Skeletal muscle satellite cell (primary cell): ENCODE data around the gene CPE.

Experiments
- H3K27me3 ChIP-seq: 2 replicates; pipeline ENCODE4 v1.7.0; 2013; ENCODE audit warnings: low read length; ENCODE audit not compliant: control insufficient read depth, insufficient read depth
- H3K36me3 ChIP-seq: 2 replicates; pipeline ENCODE4 v1.7.0; 2013; ENCODE audit warnings: mild to moderate bottlenecking, control low read depth, low read length; ENCODE audit not compliant: insufficient read depth
- H3K4me1 ChIP-seq: 2 replicates; pipeline ENCODE4 v1.7.0; 2013; ENCODE audit warnings: low read length; ENCODE audit not compliant: control insufficient read depth, insufficient read depth
- H3K4me2 ChIP-seq: 2 replicates; pipeline ENCODE4 v1.7.0; 2013; ENCODE audit warnings: mild to moderate bottlenecking, low read length
- H3K4me3 ChIP-seq: 2 replicates; pipeline ENCODE4 v1.7.0; 2013; ENCODE audit warnings: low read length
- H3K9ac ChIP-seq: 2 replicates; pipeline ENCODE4 v1.7.0; 2013; ENCODE audit warnings: mild to moderate bottlenecking, low read depth, low read length, moderate library complexity
- H3K9me3 ChIP-seq: replicated peaks from 2 replicates; pipeline ENCODE4 v1.7.0; 2013; ENCODE audit warnings: mild to moderate bottlenecking, control low read depth, low read length

Gene CPE

GRCh38 chr4:165345666-165346417 lies 33.0 kb upstream of the CPE start:
- no peaks in the 10 kb centered on the region for H3K27me3 ChIP-seq
- H3K9ac ChIP-seq: no peak overlapping the region
- no peaks in the 10 kb centered on the region for H3K9me3 ChIP-seq
- H3K36me3 ChIP-seq: peaks cover 18% of the 10 kb centered on the region
- H3K4me2 ChIP-seq: no peak overlapping the region
- H3K4me1 ChIP-seq: no peaks in the 10 kb centered on the region
- H3K4me3 ChIP-seq: no peak overlapping the region

- no peak overlapping the region for H3K4me3 ChIP-seq
Observed at GRCh38 chr4:165347647-165348569, 30.9 kb upstream of the CPE start.

GRCh38 chr4:165351359-165352130 lies 27.3 kb upstream of the CPE start:
- H3K4me2 ChIP-seq: no peak overlapping the region
- no peak overlapping the region for H3K4me3 ChIP-seq
- H3K36me3 ChIP-seq: no peaks in the 10 kb centered on the region
- H3K4me1 ChIP-seq: no peaks in the 10 kb centered on the region
- no peaks in the 10 kb centered on the region for H3K9me3 ChIP-seq
- no peaks in the 10 kb centered on the region for H3K27me3 ChIP-seq
- no peak overlapping the region for H3K9ac ChIP-seq

More at GRCh38 chr4:165347647-165348569, 30.9 kb upstream of the CPE start:
- Histone ChIP-seq H3K4me1 (no peaks in the 10 kb centered on the region), H3K36me3 (peaks cover 3% of the 10 kb centered on the region), H3K27me3 (no peaks in the 10 kb centered on the region), H3K4me2 (no peak overlapping the region), H3K9me3 (no peaks in the 10 kb centered on the region), H3K9ac (no peak overlapping the region)

GRCh38 chr4:165355900-165356300 lies 22.9 kb upstream of the CPE start:
- no peak overlapping the region for H3K9ac ChIP-seq
- no peaks in the 10 kb centered on the region for H3K9me3 ChIP-seq
- no peaks in the 10 kb centered on the region for H3K36me3 ChIP-seq
- H3K27me3 ChIP-seq: no peaks in the 10 kb centered on the region
- no peak overlapping the region for H3K4me2 ChIP-seq
- H3K4me1 ChIP-seq: peaks cover 10% of the 10 kb centered on the region
- H3K4me3 ChIP-seq: no peak overlapping the region

- no peaks in the 10 kb centered on the region for H3K9me3 ChIP-seq
- H3K4me2 ChIP-seq: no peak overlapping the region
- H3K9ac ChIP-seq: no peak overlapping the region
- H3K4me1 ChIP-seq: peaks cover 10% of the 10 kb centered on the region
- H3K36me3 ChIP-seq: no peaks in the 10 kb centered on the region
- no peaks in the 10 kb centered on the region for H3K27me3 ChIP-seq
- no peak overlapping the region for H3K4me3 ChIP-seq
Observed at GRCh38 chr4:165359506-165359905, 19.3 kb upstream of the CPE start.

GRCh38 chr4:165360041-165360695 lies 18.6 kb upstream of the CPE start:
- no peaks in the 10 kb centered on the region for H3K9me3 ChIP-seq
- H3K4me1 ChIP-seq: peaks cover 10% of the 10 kb centered on the region
- H3K4me3 ChIP-seq: no peak overlapping the region
- no peak overlapping the region for H3K4me2 ChIP-seq
- H3K9ac ChIP-seq: no peak overlapping the region
- no peaks in the 10 kb centered on the region for H3K27me3 ChIP-seq
- no peaks in the 10 kb centered on the region for H3K36me3 ChIP-seq

GRCh38 chr4:165360985-165361670 lies 17.7 kb upstream of the CPE start:
- Histone ChIP-seq H3K4me3 (no peak overlapping the region), H3K27me3 (no peaks in the 10 kb centered on the region), H3K4me2 (no peak overlapping the region), H3K4me1 (peaks cover 10% of the 10 kb centered on the region), H3K9me3 (no peaks in the 10 kb centered on the region), H3K36me3 (no peaks in the 10 kb centered on the region), H3K9ac (no peak overlapping the region)

- H3K27me3 ChIP-seq: no peaks in the 10 kb centered on the region
Observed at GRCh38 chr4:165361810-165362209, 17.0 kb upstream of the CPE start.

GRCh38 chr4:165364452-165365080 lies 14.2 kb upstream of the CPE start:
- Histone ChIP-seq H3K4me1 (peaks cover 5% of the 10 kb centered on the region), H3K27me3 (no peaks in the 10 kb centered on the region), H3K36me3 (no peaks in the 10 kb centered on the region), H3K4me2 (no peak overlapping the region), H3K9ac (no peak overlapping the region), H3K4me3 (no peak overlapping the region), H3K9me3 (no peaks in the 10 kb centered on the region)

More at GRCh38 chr4:165361810-165362209, 17.0 kb upstream of the CPE start:
- Histone ChIP-seq H3K36me3 (no peaks in the 10 kb centered on the region), H3K9ac (no peak overlapping the region), H3K4me2 (no peak overlapping the region), H3K9me3 (no peaks in the 10 kb centered on the region), H3K4me3 (no peak overlapping the region), H3K4me1 (peaks cover 10% of the 10 kb centered on the region)

- no peak overlapping the region for H3K4me3 ChIP-seq
- no peaks in the 10 kb centered on the region for H3K9me3 ChIP-seq
Observed at GRCh38 chr4:165367040-165367439, 11.8 kb upstream of the CPE start.

More at GRCh38 chr4:165367040-165367439, 11.8 kb upstream of the CPE start:
- Histone ChIP-seq H3K9ac (no peak overlapping the region), H3K4me2 (no peak overlapping the region), H3K36me3 (no peaks in the 10 kb centered on the region), H3K4me1 (no peaks in the 10 kb centered on the region), H3K27me3 (no peaks in the 10 kb centered on the region)
